Skin epidermis (tissue), 12 donors: Measurements from ENCODE around the gene BAD.
A peak's percentile ranks its signal among the peaks of the same experiment; 100 is the strongest.

Source experiments
- H3K27ac ChIP-seq, 21 experiments: fragments of 200-600 bp; sonication (generic) in 11 of 21; one replicate each; pipeline ENCODE4 v1.5.0; 2020; ENCODE audit warnings: mild to moderate bottlenecking in 3 of 21, inconsistent platforms in 2 of 21, moderate library complexity in 2 of 21
- H3K4me3 ChIP-seq, 7 experiments: fragments of 200-600 bp; sonication (generic) in 2 of 7; one replicate each; pipeline ENCODE4 v1.5.0; 2020; ENCODE audit warnings: inconsistent platforms in 2 of 7, mild to moderate bottlenecking in 2 of 7, moderate library complexity in 1 of 7

BAD gene

GRCh38 chr11:64240435-64241240 lies 43.8 kb downstream of the BAD start, which contains the start of gene FKBP2:
FKBP2 (plus strand) TSS chr11:64241095; CDS start chr11:64242388, 1,293 bp downstream.
- Histone ChIP-seq H3K27ac (peak within 1 kb of the TSS; percentile 78 to 99 (median 98)), H3K4me3 (peak within 1 kb of the TSS; percentile 65 to 100 (median 83))

- peak overlapping the region; percentile 57 to 99 (median 97) for H3K27ac ChIP-seq
Measured at GRCh38 chr11:64239662-64240434, 44.6 kb downstream of the BAD start.

GRCh38 chr11:64238999-64239398 lies 45.5 kb downstream of the BAD start:
- no peak overlapping the region for H3K4me3 ChIP-seq
- H3K27ac ChIP-seq, result peak overlapping the region in 17 of 21 experiments; percentile 69 to 99 (median 98)

More at GRCh38 chr11:64239662-64240434, 44.6 kb downstream of the BAD start:
- H3K4me3 ChIP-seq, result peak overlapping the region in 4 of 7 experiments; percentile 74 to 100 (median 86)

- Histone ChIP-seq H3K4me3 (no peak overlapping the region), H3K27ac (peak overlapping the region in 16 of 21 experiments; percentile 18 to 99 (median 98))
Measured at GRCh38 chr11:64238076-64238475, 46.4 kb downstream of the BAD start.

- Histone ChIP-seq H3K27ac (peak overlapping the region in 17 of 21 experiments; percentile 11 to 99 (median 70)), H3K4me3 (peak overlapping the region in 1 of 7 experiments; percentile 5)
Measured at GRCh38 chr11:64237484-64237951, 46.9 kb downstream of the BAD start.

DNA sequence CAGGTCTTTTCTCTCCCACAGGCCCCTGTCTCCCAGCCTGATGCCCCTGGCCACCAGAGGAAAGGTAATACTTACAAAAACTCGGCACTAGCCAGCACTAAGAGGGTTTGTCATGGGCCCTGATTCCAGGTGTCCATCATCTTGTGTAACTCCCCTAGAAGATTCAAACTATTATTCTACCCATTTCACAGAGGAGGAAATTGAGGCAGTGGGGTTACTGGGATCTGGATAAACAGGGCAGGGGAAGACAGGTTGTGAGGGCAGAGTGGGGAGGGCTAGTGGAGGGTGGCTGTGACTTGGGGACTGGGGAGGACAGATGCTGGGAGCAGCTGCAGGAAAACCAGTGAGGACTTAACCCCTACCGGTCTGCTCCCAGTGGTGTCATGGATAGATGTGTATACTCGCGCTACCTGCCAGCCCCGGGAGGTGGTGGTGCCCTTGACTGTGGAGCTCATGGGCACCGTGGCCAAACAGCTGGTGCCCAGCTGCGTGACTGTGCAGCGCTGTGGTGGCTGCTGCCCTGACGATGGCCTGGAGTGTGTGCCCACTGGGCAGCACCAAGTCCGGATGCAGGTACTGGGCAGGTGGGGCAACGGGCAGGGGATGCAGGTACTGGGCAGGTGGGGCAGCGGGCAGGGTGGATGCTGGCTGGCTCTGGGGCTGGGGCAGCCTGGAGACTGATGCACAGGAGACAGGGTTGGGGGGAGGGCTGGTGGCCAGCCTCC lies 48.9 kb downstream of the BAD start:
- peak overlapping the region; percentile 41 to 69 (median 58) for H3K4me3 ChIP-seq
- H3K27ac ChIP-seq, result peak overlapping the region in 17 of 21 experiments; percentile 58 to 91 (median 83)

DNA sequence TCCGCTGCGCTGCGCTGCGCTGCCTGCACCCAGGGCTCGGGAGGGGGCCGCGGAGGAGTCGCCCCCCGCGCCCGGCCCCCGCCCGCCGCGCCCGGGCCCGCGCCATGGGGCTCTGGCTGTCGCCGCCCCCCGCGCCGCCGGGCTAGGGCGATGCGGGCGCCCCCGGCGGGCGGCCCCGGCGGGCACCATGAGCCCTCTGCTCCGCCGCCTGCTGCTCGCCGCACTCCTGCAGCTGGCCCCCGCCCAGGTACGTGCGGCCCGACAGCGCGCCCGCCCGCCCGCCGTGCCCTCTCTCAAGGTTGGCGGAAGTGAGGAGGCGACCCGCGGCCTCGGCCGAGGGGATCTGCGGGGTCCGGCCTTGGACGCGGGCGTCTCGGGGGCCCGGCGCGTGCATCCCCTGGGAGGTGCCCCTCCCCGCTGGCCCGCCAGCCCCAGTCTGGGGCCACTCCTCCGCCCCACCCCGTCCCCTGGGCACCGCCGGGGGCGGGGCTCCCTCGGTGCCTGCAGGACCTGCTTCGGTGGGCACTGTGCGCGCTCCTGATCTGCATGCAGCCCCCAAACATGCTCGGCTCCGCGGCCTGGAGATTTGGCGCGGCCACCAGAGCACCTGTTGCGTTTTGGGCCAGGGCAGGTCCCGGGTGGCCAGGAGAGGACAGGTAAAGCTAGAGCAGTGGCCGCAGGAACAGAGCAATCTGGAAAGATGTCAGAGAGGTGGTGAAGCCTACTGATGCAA lies 49.7 kb downstream of the BAD start:
- Histone ChIP-seq H3K27ac (peak overlapping the region in 20 of 21 experiments; percentile 14 to 91 (median 82)), H3K4me3 (peak overlapping the region; percentile 41 to 69 (median 58))

GRCh38 chr11:64233913-64234586 lies 50.4 kb downstream of the BAD start, which contains the start of gene VEGFB:
VEGFB (plus strand) TSS chr11:64234584; CDS start chr11:64234834, 250 bp downstream.
- H3K27ac ChIP-seq, result peak within 1 kb of the TSS in 20 of 21 experiments; percentile 22 to 91 (median 82)
- peak within 1 kb of the TSS; percentile 41 to 69 (median 58) for H3K4me3 ChIP-seq

GRCh38 chr11:64232967-64233315 lies 51.5 kb downstream of the BAD start:
- no peak overlapping the region for H3K27ac ChIP-seq
- no peak overlapping the region for H3K4me3 ChIP-seq

DNA sequence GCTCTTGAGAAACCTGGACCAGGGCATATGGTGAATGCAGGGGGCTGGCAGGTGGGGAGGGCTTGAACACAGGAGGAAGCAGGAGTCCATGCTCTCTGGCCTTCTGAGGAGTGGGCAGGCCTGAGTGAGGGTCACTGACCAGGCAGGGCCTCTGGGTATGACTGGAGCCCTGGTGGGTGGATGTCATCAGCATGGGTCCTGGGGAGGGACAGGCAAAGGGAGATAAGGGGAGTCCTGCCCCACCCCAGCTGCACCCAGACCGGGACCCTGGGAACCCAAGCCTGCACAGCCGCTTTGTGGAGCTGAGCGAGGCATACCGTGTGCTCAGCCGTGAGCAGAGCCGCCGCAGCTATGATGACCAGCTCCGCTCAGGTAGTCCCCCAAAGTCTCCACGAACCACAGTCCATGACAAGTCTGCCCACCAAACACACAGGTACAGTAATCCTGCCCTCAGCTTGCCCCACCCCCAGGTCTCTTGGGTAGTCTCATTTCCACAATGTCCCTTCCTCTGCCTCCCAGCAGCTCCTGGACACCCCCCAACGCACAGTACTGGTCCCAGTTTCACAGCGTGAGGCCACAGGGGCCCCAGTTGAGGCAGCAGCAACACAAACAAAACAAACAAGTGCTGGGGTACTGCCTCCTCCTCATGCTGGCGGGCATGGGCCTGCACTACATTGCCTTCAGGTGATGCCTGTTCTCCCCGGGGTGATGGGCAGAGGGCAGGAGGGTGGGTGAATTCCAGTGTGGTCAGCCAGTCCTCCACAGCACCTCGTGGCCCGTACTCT lies 52.1 kb downstream of the BAD start:
- Histone ChIP-seq H3K4me3 (no peak overlapping the region), H3K27ac (peak overlapping the region in 3 of 21 experiments; percentile 18 to 42 (median 27))

DNA sequence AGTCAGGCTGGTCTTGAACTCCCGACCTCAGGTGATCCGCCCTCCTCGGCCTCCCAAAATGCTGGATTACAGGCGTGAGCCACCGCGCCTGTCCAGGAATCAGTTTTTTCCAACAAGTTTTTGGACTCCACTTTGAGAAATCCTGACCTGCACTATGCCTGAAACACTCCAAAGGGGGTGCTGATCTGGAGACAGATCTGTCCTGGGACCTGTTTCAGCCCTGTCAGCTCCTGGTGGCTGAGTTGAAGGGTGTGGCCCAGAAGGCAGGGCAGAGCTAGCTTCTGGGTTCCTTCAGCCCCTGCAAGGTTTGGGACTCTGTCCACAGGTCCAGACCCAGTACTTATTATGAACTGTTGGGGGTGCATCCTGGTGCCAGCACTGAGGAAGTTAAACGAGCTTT lies 52.9 kb downstream of the BAD start:
- peak overlapping the region in 2 of 21 experiments; percentile 18 to 89 for H3K27ac ChIP-seq
- H3K4me3 ChIP-seq, result no peak overlapping the region

DNA sequence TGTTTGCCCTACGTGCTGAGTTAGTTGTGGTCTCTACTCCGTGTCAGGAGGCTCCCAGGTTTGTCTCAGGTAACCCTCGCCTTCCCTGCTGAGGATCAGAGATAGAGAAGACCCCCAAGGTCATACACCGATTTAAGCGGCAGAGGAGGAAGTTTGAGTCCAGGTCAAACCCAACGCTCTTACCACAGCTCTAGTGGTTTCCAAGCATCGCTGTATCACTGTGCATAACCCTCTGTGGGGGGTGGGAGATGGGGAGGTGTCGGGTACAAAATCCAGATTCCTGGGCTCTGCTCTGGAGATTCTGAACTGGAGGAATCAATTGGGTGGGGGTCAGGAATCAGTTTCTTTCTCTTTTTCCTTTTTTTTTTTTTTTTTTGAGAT lies 53.5 kb downstream of the BAD start:
- peak overlapping the region in 20 of 21 experiments; percentile 77 to 93 (median 87) for H3K27ac ChIP-seq

DNA sequence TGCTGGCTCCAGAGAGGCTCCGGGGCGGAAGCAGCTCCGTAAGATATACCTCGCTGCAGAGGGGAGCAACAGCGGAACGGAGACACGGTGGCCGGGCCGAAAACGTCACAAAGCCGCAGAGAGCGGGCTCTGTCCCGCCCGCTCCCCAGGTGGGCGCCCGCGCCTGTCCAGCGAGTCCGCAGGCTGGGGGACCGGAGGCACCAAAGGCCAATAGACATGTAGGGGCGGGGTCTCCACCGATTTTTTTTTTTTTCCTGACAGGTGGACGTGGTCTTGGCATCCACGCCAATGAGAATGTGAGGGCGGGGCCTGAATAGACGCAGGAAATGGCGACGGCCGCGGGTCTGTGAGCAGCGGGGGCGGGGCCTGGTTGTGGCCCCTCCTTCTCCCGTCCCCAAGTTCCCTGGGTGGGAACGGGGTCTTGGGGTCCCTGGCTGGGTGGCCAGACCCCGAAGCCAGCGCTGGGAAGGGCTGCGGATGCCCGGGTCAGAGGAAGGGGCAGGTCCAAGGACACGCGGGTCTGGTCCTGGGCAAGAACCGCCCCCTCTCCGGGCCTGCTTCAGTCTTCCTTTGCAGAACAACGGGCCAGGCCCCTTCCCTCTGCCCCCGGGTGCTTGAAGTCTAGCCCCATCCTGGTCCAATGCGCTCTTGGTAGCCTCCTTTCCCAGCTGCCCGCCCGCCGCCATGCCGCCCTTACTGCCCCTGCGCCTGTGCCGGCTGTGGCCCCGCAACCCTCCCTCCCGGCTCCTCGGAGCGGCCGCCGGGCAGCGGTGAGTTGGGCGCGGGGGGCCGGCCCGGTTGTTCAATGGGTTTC lies 54.1 kb downstream of the BAD start, which contains the start of gene DNAJC4:
Gene DNAJC4, plus strand, starts transcription at position 378 of the 814 bp plus-strand sequence. Its CDS starts 307 bp downstream, at position 685.
- peak within 1 kb of the TSS; percentile 48 to 76 (median 67) for H3K4me3 ChIP-seq

More for the DNA sequence above, 53.5 kb downstream of the BAD start:
- H3K4me3 ChIP-seq, result peak overlapping the region; percentile 48 to 76 (median 67)

GRCh38 chr11:64229744-64230170 lies 54.7 kb downstream of the BAD start:
- Histone ChIP-seq H3K27ac (peak overlapping the region; percentile 2 to 93 (median 87)), H3K4me3 (peak overlapping the region; percentile 48 to 76 (median 67))

More for the DNA sequence above, 54.1 kb downstream of the BAD start, which contains the start of gene DNAJC4:
- H3K27ac ChIP-seq, result peak within 1 kb of the TSS; percentile 76 to 93 (median 87)

DNA sequence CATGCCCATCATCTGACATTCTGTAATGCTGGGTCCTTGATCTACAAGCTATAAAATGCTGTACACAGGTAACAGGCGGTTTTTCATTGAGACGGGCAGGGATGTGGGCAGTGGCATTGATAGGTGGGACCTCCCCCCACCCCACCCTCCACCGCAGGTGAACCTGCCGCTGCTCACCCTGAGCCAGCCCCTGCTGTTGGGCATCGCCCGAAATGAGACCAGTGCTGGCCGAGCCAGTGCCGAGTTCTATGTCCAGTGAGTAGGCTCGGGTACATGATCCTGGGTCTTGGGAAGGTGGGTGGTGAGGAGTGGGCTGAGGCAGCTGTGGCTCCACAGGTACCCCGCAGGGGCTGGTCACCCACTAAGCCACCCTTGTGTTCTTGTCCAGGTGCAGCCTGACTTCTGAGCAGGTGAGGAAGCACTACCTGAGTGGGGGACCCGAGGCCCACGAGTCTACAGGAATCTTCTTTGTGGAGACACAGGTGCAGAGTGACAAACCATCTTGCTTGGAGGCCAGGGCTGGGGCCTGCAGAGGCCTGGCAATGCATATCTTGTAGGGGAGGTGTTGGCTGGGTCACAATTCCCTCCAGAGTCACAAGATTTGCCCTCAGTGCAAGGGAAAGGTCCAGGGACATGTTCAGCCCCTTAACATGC lies 55.2 kb downstream of the BAD start:
- Histone ChIP-seq H3K4me3 (no peak overlapping the region), H3K27ac (peak overlapping the region in 13 of 21 experiments; percentile 77 to 93 (median 87))
